AG09319 (cell line): ENCODE data around the gene NOS1AP.
"Not testable (repeated sequence)": the region's sequence is repeated elsewhere in the genome, so short reads cannot be mapped to it uniquely, and the experiment has no call there.

Experiments used
- DNase-seq: peaks from one replicate; pipeline ENCODE4 v3.0.0-alpha.2; 2010; ENCODE audit warnings: low read depth; ENCODE audit errors: extremely low read depth
- TF ChIP-seq, protein P1 (sequence below): IDR thresholded peaks from 2 replicates; pipeline ENCODE4 v1.5.1; 2011; ENCODE audit warnings: low read depth, mild to moderate bottlenecking, inconsistent platforms, low read length, moderate library complexity

The NOS1AP gene

DNA sequence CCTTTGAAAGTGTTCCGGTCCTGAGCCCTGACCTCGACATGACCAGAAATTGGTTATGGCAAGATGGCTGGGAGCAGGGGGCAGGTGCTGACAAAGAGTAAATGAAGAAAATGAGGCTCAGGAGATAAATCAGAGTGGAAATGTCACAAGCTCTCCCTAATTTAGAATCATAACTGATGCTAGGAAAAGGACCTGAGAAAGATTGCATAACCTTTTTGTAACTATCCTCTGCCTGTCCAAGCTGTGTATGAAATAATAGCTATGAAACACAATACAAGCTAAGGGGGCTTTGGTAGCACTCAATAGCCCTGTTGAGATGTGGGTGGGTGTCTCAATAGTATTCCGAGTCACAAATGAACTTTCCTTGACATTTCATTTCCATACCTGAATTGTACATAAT, 12.9 kb upstream of the NOS1AP start:
- DNase-seq: no peak
- TF ChIP-seq, protein P1, sequence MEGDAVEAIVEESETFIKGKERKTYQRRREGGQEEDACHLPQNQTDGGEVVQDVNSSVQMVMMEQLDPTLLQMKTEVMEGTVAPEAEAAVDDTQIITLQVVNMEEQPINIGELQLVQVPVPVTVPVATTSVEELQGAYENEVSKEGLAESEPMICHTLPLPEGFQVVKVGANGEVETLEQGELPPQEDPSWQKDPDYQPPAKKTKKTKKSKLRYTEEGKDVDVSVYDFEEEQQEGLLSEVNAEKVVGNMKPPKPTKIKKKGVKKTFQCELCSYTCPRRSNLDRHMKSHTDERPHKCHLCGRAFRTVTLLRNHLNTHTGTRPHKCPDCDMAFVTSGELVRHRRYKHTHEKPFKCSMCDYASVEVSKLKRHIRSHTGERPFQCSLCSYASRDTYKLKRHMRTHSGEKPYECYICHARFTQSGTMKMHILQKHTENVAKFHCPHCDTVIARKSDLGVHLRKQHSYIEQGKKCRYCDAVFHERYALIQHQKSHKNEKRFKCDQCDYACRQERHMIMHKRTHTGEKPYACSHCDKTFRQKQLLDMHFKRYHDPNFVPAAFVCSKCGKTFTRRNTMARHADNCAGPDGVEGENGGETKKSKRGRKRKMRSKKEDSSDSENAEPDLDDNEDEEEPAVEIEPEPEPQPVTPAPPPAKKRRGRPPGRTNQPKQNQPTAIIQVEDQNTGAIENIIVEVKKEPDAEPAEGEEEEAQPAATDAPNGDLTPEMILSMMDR: no peak

DNA sequence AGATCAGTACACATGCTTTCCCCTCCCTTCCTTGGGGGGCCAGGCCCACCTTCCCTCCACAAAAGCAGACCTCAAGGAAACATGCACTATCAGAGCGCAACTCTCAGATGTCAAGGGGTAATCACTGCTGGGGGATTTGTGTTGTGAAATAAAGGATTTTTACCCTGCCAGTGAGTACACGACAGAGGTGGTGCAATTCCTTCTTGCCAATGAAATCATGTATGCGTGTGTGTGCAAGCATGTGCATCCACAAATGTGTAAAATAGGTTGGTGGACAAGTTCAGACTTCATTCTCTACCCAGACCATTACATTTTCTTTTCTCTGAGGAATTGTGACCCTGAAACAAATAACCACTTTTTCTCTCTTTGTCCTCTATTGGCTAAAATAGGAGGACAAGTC, 9.8 kb upstream of the NOS1AP start:
- DNase-seq: no peak
- TF ChIP-seq, protein P1: no peak

DNA sequence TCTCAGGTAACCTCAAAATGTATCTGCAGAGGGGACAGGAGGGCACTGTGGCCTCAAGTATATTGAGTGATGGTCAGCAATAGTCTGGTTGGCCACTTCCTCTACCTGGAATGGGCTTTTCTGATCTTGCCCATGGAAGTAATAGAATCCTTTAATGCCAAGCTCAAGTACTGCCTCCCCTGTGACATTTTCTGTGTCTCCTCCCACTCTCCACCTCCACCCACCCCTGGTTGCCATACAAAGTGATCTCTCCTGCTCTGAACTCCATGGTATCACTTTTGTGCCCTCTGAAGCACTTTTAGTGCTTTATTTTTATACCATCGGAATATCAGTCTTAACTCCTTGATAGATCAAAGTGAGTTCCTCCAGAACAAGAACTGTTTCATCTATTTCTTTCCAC, 9.2 kb upstream of the NOS1AP start:
- DNase-seq: no peak
- TF ChIP-seq, protein P1: no peak

DNA sequence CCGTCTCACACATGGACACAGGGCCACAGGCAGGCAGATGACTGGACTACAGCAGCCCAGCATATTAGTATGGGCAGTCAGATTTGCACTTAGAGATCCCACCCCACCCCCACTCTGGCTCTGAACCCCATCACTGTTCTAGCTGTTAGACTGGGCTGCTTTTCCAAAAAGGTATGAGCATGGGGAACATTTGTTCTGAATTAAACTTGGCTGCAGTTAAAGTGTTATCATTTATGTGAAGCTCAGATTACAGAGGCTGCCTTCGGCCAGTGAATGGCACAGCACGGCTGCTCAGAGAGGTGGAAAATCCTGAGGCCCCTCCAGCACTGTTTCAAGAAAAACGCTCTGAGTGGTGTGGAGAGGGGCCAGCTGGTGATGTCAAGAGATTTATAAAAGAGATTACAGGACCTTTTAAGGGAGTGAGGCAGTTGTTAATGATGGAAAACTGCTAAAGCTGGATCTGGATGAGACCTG, 6.9 kb upstream of the NOS1AP start:
- TF ChIP-seq, protein P1: no peak
- no peak for DNase-seq

DNA sequence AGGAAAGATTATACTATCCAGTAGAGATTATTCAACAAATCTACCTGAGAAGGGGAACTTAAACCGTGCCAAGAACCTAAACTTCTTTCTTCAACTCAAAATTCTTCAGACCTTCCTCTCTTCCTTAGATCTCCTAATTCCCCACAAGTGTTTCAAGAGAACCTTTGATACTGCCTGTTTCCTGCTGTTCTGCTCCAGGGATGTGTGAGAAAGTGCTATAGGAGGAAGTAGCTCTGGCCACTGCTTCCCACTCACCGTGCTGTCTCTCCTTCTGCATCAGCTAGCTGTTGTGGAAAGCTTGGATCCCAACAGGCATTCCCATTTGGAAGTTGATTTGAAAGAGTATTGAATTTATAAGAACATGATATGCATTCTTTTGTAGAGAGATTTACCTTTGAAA, 4.5 kb upstream of the NOS1AP start:
- TF ChIP-seq, protein P1: no peak

DNA sequence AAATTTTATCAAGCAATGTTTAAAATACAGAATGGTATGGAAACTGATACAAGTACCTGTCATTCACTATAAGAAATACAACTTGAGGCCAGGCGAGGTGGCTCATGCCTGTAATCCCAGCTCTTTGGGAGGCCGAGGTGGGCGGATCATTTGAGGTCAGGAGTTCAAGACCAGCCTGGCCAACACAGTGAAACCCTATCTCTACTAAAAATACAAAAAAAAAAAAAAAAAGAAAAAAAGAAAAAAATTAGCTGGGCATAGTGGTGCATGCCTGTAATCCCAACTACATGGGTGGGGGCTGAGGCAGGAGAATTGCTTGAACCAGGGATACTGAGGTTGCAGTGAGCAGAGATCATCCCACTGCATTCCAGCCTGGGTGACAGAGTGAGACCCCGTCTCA, 2.7 kb upstream of the NOS1AP start:
- not testable (repeated sequence) for DNase-seq

More for the DNA sequence above, 4.5 kb upstream of the NOS1AP start:
- DNase-seq: no peak

DNA sequence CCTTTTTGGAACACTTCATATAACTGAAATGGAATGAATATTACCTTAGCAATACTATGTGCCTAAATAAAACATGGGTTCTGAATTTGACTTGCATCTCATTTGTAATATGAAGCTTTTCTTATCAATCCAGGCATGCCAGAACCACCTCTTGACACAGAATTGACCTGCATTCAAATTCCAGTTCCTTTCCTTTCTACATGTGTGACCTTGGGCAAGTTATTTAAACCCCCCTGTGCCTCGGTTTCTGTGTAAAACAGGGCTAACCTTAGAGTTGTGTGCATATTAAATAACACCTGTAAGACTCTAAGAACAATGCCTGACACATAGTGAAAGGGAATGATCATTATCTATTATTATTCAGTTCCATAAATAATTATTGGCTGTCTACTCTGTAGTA, 2.0 kb upstream of the NOS1AP start:
- DNase-seq: no peak
- TF ChIP-seq, protein P1: no peak

DNA sequence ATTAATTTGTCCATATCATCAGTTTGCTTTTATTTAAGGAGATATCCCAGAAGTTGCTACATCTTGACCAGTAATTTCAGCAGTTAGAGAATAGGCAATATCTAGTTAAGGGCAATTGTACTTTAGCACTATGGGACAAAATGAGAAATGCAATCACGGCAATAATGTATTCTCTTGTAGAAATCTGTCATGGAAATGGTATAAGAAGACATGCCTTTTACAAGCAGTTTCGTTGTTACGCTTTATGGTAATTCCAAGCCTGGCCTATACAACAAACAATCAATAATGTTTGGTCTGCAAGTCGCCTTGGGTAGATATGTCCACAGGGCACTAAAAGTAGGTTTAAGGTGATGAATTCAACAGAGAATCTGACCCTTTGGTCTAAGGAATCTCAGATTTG, 1.2 kb upstream of the NOS1AP start:
- TF ChIP-seq, protein P1: no peak
- no peak for DNase-seq
